A172 (cell line): Measurements from ENCODE around the gene BRIP1. TPM values are rescaled to one million over a fixed set of nuclear protein-coding genes. Genes with fewer than 3 reads are reported as not detected.

ENCODE experiments used
- DNase-seq: peaks from one replicate; pipeline ENCODE4 v3.0.0-alpha.2; 2015; ENCODE audit warnings: low spot score
- total RNA-seq: library from RNA; depleted of rRNA; stranded (reverse); fragments of >200 nt; shearing (Covaris generic); gene quantifications from 2 replicates; pipeline ENCODE4 v1.2.3, GENCODE V29; 2014

Gene BRIP1
- total RNA-seq, 1 experiment from 2014 or later, result 18.4 TPM

GRCh38 chr17:61663310-61663709 is 200.0 kb downstream of the BRIP1 start:
- no peak for DNase-seq

GRCh38 chr17:61662741-61663140 is 200.6 kb downstream of the BRIP1 start:
- no peak for DNase-seq

- DNase-seq, result no peak
These were observed 201.1 kb downstream of the BRIP1 start for GRCh38 chr17:61662186-61662585.

- no peak for DNase-seq
These were observed 202.4 kb downstream of the BRIP1 start for GRCh38 chr17:61660746-61661485.

- no peak for DNase-seq
These were observed 203.9 kb downstream of the BRIP1 start for GRCh38 chr17:61659437-61659836.

- DNase-seq, result no peak
These were observed 205.1 kb downstream of the BRIP1 start for GRCh38 chr17:61658183-61658582.

- DNase-seq, result no peak
These were observed 206.0 kb downstream of the BRIP1 start for GRCh38 chr17:61657338-61657737.

GRCh38 chr17:61656721-61657217 is 206.6 kb downstream of the BRIP1 start:
- DNase-seq, result no peak

- no peak for DNase-seq
These were observed 212.6 kb downstream of the BRIP1 start for GRCh38 chr17:61650749-61651148.

- no peak for DNase-seq
These were observed 214.7 kb downstream of the BRIP1 start for GRCh38 chr17:61648587-61648986.

- DNase-seq, result peak; percentile 16
These were observed 216.3 kb downstream of the BRIP1 start for GRCh38 chr17:61647047-61647446.

- no peak for DNase-seq
These were observed 216.8 kb downstream of the BRIP1 start for GRCh38 chr17:61646482-61646881.

- no peak for DNase-seq
These were observed 217.4 kb downstream of the BRIP1 start for GRCh38 chr17:61645920-61646319.

GRCh38 chr17:61644800-61645774 is 218.2 kb downstream of the BRIP1 start:
- no peak for DNase-seq

- no peak for DNase-seq
These were observed 220.6 kb downstream of the BRIP1 start for GRCh38 chr17:61642768-61643167.

- DNase-seq, result no peak
These were observed 221.6 kb downstream of the BRIP1 start for GRCh38 chr17:61641715-61642114.

GRCh38 chr17:61641084-61641483 is 222.2 kb downstream of the BRIP1 start:
- no peak for DNase-seq

- no peak for DNase-seq
These were observed 223.5 kb downstream of the BRIP1 start for GRCh38 chr17:61639818-61640217.

- no peak for DNase-seq
These were observed 225.2 kb downstream of the BRIP1 start for GRCh38 chr17:61638087-61638486.

GRCh38 chr17:61635913-61636432 is 227.4 kb downstream of the BRIP1 start:
- peak; percentile 59 for DNase-seq

GRCh38 chr17:61634942-61635538 is 228.3 kb downstream of the BRIP1 start:
- DNase-seq, result no peak

GRCh38 chr17:61634011-61634539 is 229.3 kb downstream of the BRIP1 start:
- DNase-seq, result no peak
